Nephron progenitor cell (in vitro differentiated cells): Measurements from ENCODE around the gene VPREB3.

Experiments used
- DNase-seq: peaks from one replicate; pipeline ENCODE4 v3.0.0; 2021
- H3K27ac Mint-ChIP-seq: 2 replicates; pipeline ENCODE4 v1.8.0; 2021; ENCODE audit warnings: mild to moderate bottlenecking, moderate library complexity, mixed read lengths
- H3K27me3 Mint-ChIP-seq: 2 replicates; pipeline ENCODE4 v1.8.0; 2021; ENCODE audit warnings: mild to moderate bottlenecking, low read depth, mixed read lengths; ENCODE audit not compliant: poor library complexity
- H3K36me3 Mint-ChIP-seq: 2 replicates; pipeline ENCODE4 v1.8.0; 2021; ENCODE audit warnings: low read depth, mixed read lengths
- H3K4me1 Mint-ChIP-seq: 2 replicates; pipeline ENCODE4 v1.8.0; 2021; ENCODE audit warnings: mixed read lengths
- H3K4me3 Mint-ChIP-seq: 2 replicates; pipeline ENCODE4 v1.8.0; 2021; ENCODE audit warnings: mild to moderate bottlenecking, moderate library complexity, mixed read lengths
- H3K9me3 Mint-ChIP-seq: 2 replicates; pipeline ENCODE4 v1.8.0; 2021; ENCODE audit warnings: mild to moderate bottlenecking, moderate library complexity, mixed read lengths
- TF ChIP-seq, protein P1 (sequence below): fragments of 200-600 bp; sonication (generic); IDR thresholded peaks from 2 replicates; pipeline ENCODE4 v1.5.0; 2021; ENCODE audit warnings: antibody characterized with exemption

The VPREB3 gene

DNA sequence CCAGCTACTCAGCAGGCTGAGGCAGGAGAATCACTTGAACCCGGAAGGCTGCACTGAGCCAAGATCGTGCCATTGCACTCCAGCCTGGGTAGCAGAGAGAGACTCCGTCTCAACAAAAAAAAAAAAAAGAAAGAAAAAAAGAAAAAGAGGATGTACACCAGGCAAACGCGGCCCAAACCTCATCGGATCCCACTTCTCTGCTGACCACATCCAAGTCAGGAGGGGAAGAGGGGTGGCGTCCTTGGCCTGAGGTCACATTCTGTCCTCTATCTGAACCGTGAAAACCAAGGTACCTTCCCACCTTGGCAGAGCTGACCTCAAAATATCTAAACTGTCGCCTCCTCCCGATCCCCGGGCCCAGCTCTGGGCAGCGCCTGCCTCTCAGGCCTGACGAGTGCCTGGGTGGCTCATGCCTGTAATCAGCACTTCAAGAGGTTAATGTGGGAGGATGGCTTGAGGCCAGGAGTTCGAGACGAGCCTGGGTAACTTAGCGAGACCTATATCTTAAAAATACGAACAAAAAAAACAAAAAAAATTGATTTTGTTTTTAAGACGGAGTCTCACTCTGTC, 38.3 kb downstream of the VPREB3 start:
- Mint-ChIP-seq H3K27me3 (no peaks in the 10 kb centered on the region), H3K4me3 (peak overlapping the region; percentile 80), H3K36me3 (peaks cover 17% of the 10 kb centered on the region), H3K4me1 (peaks cover 12% of the 10 kb centered on the region), H3K9me3 (no peaks in the 10 kb centered on the region), H3K27ac (no peak overlapping the region)
- DNase-seq = no peak
- TF ChIP-seq, protein P1, sequence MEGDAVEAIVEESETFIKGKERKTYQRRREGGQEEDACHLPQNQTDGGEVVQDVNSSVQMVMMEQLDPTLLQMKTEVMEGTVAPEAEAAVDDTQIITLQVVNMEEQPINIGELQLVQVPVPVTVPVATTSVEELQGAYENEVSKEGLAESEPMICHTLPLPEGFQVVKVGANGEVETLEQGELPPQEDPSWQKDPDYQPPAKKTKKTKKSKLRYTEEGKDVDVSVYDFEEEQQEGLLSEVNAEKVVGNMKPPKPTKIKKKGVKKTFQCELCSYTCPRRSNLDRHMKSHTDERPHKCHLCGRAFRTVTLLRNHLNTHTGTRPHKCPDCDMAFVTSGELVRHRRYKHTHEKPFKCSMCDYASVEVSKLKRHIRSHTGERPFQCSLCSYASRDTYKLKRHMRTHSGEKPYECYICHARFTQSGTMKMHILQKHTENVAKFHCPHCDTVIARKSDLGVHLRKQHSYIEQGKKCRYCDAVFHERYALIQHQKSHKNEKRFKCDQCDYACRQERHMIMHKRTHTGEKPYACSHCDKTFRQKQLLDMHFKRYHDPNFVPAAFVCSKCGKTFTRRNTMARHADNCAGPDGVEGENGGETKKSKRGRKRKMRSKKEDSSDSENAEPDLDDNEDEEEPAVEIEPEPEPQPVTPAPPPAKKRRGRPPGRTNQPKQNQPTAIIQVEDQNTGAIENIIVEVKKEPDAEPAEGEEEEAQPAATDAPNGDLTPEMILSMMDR = no peak

DNA sequence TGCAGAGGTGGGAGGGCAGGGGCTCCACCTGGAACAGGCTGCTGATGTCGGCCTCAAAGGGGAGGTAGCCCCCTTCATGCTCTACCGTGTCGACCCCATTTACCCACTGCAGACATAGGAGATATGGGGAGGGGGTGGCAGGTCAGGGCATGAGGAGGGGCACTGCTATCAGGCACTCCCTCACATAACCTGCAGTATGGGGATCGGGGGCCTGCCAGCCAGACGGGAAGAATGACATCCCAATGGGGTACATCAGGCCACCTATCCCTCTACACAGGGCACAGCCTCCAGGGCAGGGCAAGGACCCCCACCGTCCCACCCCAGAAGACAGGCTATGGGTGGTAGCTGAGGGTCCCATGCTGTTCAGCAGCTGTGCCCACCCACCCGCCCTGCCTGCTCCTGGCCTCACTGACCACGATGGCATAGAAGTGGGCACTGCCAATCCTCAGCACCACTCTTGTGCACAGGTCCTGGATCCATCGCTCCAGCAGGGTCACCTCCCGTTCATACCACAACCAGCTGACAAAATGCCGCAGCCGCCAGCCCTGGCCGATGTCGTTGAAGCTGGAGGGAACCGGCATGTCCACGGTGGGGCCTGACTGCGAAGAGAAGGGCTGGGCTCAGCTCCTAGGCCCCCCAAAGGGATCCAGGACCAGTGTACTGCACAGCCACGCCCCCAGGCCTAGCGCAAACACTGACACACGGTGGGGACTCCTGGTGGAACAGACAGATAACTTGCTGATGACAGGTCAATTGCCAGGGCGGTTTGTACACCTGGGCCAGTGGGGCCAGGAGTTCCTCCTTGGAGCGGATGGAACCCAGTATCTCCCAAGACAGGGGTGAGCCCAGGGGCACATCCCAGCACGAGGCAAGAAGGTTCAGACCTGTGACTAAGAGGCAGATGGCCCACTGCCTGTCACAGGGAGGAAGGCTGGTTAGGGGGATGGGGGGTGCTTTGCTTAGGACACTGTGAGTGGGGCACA, 39.3 kb downstream of the VPREB3 start:
- H3K9me3 Mint-ChIP-seq = no peaks in the 10 kb centered on the region
- peaks cover 26% of the 10 kb centered on the region for H3K36me3 Mint-ChIP-seq
- no peaks in the 10 kb centered on the region for H3K27me3 Mint-ChIP-seq
- H3K27ac Mint-ChIP-seq = no peak overlapping the region
- TF ChIP-seq, protein P1 = no peak
- DNase-seq = no peak
- H3K4me1 Mint-ChIP-seq = peaks cover 12% of the 10 kb centered on the region
- H3K4me3 Mint-ChIP-seq = peak overlapping the region; percentile 80

DNA sequence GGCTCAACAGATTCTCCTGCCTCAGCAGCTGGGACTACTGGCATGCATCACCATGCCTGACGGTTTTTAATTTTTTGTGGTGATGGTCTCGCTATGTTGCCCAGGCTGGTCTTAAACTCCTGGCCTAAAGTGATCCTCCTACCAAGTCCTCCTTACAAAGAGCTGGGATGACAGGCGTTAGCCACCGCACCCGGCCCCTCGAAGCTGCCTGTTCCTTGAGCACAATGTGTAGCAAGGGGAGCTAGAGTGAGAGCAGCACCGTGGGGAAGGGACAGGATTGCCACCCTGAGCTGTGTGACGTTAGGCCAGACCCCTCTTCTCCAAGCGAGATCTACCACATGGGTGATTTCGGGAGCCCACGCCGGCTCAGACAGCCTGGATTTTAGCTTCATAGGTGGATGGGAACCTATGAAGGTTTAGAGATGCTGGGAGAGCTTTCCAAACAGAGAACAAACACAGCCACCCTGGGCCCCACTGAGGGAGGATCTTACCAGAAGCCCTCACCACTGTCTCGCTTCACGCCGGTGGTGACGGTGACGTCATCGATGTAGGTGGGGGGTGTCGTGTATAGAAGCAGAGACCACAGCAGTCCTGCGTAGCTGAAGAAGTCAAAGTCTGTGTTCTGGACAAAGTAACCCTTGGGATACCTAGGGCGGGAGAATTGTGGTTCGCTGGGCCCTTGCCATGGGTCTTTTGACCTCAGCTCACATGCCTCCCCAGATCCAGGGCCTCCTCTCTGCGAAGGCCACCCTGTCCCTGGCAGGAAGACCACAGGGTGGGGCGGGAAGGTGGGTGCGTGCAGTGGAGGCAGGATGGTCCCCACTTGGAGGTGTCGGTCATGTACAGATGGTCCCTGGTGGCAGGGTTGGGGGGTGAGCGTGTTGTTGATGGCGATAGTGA, 40.3 kb downstream of the VPREB3 start:
- Mint-ChIP-seq H3K4me3 (no peak overlapping the region), H3K27me3 (no peaks in the 10 kb centered on the region), H3K9me3 (no peaks in the 10 kb centered on the region), H3K4me1 (peaks cover 12% of the 10 kb centered on the region), H3K27ac (no peak overlapping the region), H3K36me3 (peaks cover 34% of the 10 kb centered on the region)
- no peak for DNase-seq
- TF ChIP-seq, protein P1 = no peak

DNA sequence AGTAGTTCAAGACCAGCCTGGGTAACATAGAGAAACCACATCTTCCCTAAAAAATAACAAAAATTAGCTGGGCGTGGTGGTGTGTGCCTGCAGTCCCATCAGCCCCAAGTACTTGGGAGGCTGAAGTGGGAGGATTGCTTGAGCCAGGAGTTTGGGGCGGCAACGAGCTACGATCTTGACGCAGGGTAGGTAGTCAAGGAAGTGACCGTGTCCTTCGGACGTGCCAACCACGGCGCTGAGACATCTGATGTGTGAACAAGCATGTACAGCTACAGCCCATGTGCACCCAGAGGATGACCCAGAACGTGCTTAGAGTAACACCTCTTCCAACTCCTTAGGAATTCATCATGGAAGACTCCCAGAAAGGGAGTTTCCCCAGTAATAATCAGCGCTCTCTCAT, 42.0 kb downstream of the VPREB3 start:
- Mint-ChIP-seq H3K4me3 (no peak overlapping the region), H3K27me3 (no peaks in the 10 kb centered on the region), H3K4me1 (peaks cover 8% of the 10 kb centered on the region), H3K9me3 (no peaks in the 10 kb centered on the region), H3K27ac (no peak overlapping the region), H3K36me3 (peaks cover 48% of the 10 kb centered on the region)
- TF ChIP-seq, protein P1 = no peak
- no peak for DNase-seq

DNA sequence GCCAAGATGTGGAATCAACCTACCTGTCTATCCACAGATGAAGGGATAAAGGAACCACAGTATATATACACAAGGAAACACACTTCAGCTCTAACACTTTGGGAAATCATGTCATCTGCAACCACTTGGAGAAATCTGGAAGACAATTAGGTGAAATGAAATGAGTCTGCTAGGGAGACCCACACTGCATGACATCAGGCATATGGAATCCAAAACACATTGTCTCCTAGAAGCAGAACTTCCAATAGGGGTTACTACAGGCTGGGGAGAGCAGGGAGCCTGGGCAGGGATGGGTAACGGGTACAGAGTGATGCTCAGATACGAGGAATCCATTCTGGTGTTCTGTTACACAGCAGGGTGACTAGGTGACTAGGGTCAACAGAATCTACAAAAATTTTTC, 45.1 kb downstream of the VPREB3 start:
- TF ChIP-seq, protein P1 = no peak
- no peak overlapping the region for H3K27ac Mint-ChIP-seq
- peaks cover 6% of the 10 kb centered on the region for H3K4me1 Mint-ChIP-seq
- no peak overlapping the region for H3K4me3 Mint-ChIP-seq
- no peaks in the 10 kb centered on the region for H3K27me3 Mint-ChIP-seq
- DNase-seq = no peak
- H3K36me3 Mint-ChIP-seq = peaks cover 74% of the 10 kb centered on the region
- no peaks in the 10 kb centered on the region for H3K9me3 Mint-ChIP-seq
